HS-27A (cell line): ENCODE data around the gene USH2A.
"Not testable (repeated sequence)": the region's sequence is repeated elsewhere in the genome, so short reads cannot be mapped to it uniquely, and the experiment has no call there.

Experiments
- DNase-seq: peaks from one replicate; pipeline ENCODE4 v3.0.0-alpha.2; 2012; ENCODE audit warnings: low read depth, missing footprints

Gene USH2A

DNA sequence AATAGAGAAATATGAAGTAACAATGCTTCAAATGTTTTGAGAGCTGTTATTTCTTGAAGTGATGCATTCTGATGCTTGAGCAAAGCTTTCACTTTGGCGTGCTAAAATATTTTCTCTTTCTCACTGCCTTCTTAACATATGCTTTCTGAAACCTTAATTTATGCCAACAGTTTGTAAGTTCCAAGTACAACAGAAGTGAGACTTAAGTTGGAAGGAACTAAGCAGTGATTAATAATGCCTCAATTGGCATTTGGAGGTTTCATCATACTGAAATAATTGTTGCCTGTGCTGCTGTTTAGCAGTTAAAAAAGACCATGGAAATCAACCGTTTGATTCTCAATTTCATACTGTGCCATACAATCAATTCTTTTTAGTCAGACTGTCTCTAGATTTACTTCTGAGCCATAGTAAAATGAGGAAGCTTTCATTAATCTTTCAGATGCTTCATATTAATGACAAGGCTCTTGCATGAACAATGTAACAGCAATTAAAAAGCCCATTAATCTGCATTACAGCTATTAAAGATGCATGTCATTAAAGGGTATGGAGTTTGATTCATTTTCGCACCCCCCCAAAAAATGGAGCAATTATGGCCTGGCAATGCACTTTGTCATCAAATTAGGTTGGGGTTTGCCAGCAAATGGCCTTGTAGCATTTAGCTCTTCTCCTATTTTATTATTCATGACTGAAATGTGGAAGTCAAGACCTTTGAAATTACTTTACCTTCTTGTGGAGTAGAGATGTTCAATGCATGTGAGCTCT is 375.3 kb downstream of the USH2A start:
- no peak for DNase-seq

DNA sequence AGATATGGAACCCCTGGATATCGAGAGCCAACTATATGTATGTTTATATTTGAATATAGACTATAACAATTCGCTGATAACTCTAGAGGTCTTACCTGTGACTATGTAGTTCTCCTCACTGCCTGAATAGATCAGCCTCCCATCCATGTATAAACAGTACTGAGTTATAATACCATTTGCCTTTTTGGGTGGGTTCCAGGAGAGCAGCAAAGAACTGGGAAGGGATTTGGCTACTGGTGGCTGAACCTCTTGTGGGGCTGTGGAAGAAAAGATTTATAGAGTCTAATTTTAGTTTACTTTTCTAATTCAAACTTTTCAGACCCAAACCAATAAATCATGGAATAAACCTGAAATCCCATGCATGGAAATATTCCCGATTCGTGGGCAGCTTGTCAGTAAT is 376.9 kb downstream of the USH2A start:
- no peak for DNase-seq

DNA sequence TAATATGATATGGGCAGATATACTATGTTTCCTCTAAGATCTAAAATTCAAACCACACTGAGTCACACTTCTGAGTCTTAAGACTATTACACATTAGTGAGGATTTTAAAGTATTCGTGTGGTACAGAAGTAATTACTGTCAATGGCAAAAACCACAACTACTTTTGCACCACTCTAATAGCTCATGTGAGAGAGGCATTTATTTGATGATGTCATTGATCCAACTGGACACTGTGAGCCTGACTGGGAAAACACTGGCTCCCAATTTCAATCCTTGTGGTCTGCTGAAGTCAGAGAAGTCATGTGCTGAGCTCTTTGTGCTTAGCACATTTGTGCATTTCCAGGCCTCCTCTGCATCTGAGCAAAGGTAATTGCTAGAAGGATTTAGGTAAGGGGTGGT is 377.8 kb downstream of the USH2A start:
- peak; percentile 86 for DNase-seq

DNA sequence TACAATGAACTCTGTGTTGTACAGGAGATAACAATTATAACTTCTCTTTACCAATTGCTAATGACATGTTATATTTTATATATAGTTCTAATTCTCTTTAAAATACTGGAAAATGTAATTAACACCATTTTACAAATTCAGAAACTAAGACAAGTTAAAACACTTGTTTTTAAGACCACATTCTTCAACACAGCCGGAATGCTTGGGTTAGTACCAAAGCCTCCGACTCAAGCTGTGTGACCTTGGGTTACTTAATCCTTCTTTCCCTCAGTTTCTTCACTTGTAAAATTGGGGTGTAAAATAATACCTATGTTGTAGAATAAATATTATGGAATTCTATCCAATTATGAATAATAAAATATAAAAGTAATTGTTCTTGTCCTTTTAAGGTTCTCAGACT is 378.7 kb downstream of the USH2A start:
- DNase-seq, result no peak

DNA sequence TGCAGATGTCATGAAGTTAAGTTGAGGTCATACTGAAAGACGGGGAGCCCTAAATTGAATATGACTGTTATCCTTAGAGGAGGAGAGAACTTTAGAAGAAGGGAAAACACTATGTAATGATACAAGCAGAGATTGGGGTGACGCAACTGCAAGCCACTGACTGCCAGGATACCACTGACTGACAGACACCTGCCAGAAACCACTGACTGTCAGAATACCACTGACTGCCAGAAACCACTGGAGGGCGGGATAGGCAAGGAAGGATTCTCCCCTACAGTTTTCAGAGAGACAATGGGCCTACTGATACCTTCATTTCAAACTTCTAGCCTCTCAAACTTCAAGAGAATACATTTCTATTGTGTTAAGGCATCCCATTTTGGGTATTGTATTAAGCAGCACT is 388.7 kb downstream of the USH2A start:
- DNase-seq, result no peak

DNA sequence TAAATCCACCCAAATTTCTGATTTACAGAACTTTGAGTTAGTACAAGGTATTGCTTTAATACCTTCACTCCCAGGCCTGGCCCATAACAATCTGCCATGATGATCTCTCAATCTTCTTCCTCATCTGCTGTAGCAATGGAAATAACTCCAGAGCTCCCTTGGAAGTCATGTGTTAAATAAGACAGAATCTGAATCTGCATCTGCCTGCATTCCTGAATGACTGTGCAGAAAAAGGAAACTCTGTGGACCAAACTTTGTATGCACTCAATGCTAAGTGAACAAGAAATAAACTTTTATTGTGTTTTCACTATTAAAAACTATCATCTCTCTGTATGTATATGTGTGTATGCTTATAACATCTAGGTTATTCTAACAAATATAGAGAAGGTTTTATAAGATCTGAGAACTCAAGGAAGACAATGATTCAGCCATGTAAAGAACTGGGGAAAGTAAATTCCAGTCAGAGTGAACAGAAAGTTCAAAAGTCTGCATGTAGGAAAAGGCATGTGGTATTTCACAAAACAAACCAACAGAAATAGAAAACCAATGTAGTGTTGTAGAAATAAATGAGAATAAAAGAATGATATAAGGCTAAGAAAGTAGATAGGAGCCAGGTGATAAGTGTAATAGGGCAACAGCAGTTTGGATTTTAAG is 390.2 kb downstream of the USH2A start:
- no peak for DNase-seq

DNA sequence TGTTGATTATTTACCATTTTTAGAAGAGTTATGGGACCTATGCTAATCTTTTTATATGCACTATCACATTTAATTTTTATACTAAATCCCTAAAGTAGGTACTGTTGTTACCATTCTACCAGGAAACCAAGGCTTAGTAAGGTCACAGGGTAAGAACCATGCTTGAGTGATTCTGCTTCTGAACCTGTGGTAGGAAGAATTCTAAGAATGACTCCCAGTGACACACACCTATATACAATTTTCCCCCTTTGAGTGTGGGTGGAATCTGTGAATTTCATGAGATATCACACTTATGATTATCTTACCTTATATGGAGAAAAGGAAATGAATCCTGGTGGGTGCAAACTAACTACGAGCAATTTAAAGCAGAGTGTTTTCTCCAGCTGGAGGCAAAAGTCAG is 391.0 kb downstream of the USH2A start:
- no peak for DNase-seq

DNA sequence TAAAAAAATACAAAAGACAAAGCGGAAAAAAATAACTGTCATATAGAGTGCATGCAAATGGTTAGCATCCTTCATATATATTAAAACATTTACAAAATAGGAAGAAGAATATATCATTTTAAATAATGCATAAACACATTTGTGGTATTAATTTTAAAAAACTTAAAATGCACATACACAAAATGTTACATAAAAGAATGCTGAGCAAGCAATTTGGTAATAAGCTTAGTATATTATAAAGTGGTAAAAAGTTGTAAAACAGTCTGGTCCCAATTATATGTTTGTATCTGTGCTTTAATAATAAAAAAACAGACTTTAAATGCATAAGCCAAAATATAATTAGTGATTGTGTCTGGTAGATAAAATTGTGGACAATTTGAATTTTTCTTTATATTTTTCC is 394.6 kb downstream of the USH2A start:
- no peak for DNase-seq

DNA sequence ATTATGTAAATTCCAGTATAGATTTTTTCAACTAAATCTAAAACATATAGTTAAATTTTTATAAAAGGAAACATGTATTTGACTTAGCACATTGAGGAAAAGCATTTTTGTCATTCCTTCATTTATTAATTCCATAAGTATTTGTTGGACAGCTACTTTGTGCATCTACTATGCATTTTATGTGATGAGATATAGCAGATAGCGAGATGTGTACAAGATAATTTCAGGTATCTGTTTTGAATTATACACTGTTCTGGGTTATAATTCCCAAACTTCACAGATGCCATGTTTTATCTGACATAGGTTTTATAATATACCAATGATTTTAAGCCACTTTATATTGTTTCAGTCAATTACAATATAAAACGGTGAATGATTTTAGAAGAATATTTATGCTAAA is 398.7 kb downstream of the USH2A start:
- DNase-seq, result no peak

DNA sequence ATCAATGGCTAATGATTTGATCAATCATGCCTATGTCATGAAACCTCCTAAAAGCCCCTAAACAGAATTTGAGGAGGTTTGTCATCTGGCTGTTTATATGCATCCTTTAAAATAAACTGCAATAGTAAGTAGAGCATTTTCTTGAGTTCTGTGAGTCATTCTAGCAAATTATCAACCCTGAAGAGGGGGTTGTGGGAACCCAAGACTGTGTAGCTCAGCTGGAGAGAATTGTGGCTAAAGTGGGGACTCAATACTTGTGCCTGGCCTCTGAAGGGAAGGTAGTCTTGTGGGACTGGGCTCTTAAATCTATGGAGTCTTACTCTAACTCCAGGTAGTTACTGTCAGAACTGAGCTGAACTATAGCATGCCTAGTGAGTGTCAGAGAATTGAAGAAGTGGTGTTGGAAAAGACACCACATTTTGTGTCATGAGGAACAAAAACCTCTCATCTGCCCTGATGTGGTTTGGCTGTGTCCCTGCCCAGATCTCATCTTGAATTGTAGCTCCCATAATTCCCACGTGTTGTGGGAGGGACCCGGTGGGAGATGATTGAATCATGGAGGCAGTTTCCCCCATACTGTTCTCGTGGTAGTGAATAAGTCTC is 402.4 kb downstream of the USH2A start:
- DNase-seq, result no peak

DNA sequence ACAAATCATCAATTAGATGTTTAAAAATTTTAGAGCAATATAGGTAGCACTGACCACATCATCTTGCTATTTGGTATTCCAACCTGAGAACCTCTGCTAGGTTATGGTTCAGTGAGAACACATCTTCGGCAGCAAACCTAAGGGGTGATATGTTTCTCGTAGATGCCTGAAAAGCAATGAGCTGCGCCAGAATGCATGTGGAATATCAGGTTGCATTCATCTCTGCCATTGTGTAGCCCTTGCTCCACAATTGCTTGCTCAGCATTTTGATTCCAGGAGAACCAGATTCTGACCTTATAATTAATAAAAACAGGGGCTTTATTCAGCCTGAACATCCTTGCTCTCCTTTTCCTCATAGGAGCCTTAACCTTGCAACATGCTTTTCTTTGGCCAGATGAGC is 408.1 kb downstream of the USH2A start:
- no peak for DNase-seq

DNA sequence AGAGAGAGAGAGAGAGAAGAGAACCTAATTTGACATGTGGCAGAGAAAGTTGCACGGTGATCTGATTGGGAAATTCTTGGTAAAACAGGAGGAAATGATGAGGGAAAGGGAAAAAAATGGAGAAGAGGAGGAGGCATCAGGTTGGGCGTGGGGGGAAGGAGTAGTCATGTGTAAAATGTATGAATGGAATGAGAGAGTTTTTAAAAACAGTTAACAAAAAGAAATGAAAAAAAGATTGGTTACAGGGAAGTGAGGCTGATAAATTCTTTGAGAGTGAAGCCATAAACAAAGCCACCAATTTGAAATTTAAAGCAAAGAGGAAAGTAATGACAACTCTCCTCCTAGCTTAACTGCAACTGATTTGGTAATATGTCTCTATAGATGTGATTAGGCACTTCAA is 409.2 kb downstream of the USH2A start:
- no peak for DNase-seq

DNA sequence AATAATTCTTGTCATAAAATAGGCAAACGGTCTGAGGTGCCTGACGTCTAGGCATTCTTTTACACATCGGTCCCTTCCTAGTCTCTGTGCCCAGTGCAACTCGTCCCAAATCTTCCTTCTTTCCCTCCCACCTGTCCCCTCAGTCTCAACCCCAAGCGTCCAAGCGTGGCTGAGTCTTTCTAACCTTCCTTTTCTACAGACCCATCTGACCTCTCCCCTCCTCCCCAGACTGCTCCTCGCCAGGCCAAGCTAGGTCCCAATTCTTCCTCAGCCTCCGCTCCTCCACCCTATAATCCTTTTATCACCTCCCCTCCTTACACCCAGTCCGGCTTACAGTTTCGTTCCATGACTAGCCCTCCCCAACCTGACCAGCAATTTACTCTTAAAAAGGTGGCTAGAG is 413.8 kb downstream of the USH2A start:
- DNase-seq, result not testable (repeated sequence)

DNA sequence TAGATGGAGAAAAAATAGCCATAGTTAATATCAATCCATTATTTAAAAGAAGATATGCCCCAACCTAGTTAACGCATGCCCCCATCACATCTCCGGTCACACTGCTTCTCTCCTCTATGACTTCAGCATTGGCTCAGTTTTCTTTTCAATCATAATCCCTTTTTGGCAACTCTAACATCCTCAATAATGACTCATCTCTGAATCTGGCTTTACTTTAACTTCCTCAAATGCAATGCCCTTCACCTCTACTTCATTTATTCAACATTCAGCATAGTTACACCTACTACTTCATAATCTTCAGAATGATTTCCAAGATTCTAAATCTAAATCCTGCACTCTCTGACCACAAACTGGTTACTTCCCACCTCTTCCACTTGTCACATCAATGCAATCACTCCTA is 417.3 kb downstream of the USH2A start:
- peak; percentile 46 for DNase-seq

DNA sequence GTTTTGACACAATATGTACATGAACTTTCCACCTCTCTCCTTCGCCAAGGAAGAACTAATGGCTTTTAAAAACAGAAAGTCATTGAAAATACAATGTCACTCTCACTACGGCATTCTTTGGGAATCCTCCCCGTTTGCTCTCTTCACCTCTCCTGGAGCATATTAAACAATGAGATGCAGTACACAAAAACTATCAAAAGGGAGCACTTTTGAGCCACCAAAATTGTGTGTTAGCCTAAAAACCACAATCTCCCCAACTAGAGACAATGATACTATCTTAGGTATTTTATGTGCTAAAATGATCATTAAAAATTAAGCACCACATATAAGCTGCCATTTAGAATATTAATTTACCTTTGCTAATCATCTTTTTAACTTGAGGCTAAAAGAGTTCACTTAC is 430.6 kb downstream of the USH2A start:
- no peak for DNase-seq

DNA sequence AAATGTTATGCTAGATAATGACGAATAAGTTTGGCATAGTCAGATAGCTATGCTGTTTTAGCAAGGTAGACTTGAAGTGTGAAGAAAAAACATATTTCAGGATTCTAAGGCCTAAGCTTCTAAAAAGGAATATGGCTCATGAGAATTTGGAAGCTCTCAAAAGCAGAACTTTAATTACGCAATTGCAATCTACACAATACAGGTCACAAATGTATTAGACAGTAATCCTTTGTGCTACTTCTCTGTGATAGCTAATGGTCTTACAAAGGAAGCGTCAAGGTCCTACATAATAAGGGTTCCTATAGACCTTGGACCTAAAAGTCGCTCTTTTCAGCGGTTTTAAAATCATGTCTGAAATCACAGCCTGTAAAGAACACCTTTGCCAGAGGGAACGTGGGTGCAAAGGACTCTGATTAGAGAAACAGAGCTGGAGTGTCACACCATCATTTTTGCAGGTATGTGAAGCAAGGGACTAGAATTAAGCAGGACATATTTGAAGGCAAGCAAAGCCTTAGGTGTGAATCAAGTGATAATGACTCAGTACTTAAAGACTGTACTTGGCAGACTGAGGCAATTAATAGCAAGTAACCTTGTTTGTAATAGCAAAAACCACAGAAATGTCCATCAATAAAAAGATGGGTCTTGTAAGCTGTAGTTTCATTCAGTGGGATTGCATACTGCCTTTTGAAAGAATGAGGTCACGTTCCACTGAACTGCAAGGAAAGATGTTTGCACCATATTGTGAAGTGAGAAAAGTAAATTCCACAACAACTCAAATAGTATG is 436.0 kb downstream of the USH2A start:
- DNase-seq, result no peak

DNA sequence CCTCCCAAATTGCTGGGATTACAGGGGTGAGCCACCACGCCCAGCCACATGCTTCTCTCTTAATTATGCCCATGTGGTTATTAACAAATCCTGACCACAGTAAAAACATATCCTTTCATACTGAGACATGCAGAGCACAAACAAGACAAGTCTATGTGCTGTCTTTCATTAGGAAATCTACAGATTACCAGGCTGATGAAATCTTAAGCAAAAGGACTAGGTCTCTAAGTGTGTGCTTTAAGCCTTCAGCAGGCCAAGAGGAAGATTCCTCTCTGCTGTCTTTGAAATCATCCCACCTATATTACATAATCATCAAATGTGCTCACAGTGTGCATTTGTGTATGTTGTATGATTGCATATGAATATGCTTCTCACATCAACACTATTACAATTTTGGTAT is 436.8 kb downstream of the USH2A start:
- DNase-seq, result no peak

DNA sequence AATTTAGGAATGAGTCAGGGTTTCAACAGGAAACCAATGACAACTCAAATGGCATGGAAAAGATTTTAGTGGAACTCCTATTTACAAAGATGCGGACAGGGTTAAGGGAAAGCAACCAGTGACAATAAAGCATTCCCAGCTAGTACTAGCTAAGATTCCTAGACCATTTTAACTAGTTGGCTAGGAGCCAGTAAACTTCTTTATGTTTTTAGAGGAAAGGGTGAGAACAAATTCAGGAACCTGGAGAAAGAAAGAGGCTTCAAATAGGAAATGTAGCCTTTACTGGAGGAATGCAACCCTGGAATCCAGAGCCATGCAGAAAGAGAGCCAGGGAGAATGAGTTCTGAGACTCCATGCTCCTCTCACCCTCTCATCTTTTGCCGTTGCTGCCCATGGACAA is 439.6 kb downstream of the USH2A start:
- DNase-seq, result no peak

DNA sequence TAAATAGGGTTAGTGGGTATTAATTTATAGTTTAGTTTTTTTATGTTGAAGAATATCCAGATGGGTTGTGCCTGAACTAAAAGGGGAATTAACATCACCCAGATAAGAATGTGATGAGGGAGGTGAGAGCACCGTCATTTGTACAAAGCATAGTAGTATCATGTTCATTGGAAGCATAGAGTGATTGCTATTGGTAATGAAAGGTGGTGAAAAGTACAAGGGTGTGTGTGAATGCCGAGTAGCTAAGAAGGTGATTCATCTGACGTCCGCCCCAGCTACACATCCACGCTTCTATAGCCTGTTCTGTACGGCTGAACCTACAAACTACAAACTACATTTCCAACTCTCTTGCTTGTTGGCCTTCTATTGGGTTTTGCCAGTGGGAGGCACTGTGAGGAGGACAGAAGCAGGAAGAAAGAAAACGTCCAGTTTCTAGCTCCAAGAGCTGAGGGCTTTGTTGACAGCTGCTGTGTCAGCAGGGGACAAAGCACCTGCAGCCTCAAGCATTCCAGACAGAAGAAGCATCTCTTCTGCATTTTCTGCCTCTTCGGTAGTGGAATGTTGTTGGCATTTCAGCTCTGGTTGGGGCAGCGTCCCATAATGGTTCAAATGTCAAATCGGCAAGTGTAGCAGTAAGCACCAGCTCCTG is 451.3 kb downstream of the USH2A start:
- no peak for DNase-seq

DNA sequence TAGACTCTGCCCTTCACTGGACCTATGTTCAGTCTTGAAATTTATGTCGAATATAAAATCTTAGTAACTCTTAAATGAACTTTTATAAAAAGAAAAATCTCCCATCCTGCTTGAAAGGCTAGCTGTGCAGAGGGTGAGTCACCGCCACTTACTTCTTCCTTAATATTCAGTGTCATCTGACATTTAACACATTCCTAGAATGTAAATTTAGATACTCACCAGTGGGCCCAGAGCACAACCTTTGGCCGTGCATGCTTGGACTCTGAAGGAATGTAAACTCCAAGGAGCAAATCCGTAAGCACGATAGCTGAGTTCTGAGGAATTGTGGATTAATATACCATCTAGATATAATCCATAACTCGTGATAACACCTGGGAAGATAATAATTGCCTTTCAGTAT is 452.8 kb downstream of the USH2A start:
- DNase-seq, result no peak

DNA sequence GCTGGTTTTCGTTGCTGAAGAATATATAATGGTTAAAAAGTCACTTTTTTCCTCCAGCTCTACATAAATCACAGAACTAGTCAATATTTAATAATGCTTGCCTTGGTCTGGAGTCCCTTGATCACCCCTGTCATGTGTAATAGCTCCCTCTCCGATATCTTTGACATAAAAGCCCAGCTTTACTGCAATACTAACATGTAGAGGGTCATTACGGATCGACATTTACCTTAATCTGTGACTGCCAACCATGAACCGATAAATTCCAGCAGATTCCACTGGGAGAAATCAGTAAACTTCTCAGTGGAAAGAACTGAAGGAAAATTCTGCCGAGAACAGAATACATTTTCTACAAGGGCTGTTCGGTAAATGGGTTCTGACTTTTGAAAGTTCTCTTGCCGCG is 459.6 kb downstream of the USH2A start:
- DNase-seq, result no peak

DNA sequence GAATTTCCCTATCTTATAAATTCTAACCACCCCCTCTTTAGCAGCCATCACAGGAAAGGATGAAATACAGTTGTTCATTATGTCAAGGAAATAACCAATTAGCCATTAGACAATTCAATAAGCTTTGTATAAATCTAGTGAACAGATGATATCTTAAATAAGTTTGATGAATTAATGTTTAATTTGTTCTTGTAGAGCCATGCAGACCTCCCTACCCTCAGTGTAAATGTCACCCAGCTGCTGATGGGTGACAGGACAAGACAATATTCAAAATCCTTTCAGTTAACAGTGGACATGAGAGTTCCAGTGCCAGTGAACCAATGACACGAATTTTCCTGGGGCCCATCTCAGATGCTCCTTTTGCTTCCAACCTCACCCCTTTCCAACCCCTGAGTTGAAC is 460.2 kb downstream of the USH2A start:
- no peak for DNase-seq
